WI38 (cell line): ENCODE results near the gene SOX2.
A peak's percentile ranks its signal among the peaks of the same experiment; 100 is the strongest.

Source experiments
- H3K4me3 ChIP-seq: 2 replicates; pipeline ENCODE4 v1.5.1; 2011; ENCODE audit warnings: low read depth, mild to moderate bottlenecking, control low read depth, low read length
- CTCF ChIP-seq: IDR thresholded peaks from 2 replicates; pipeline ENCODE4 v1.5.1; 2012; ENCODE audit warnings: low read depth, mild to moderate bottlenecking, control low read depth, low read length

SOX2 gene

DNA sequence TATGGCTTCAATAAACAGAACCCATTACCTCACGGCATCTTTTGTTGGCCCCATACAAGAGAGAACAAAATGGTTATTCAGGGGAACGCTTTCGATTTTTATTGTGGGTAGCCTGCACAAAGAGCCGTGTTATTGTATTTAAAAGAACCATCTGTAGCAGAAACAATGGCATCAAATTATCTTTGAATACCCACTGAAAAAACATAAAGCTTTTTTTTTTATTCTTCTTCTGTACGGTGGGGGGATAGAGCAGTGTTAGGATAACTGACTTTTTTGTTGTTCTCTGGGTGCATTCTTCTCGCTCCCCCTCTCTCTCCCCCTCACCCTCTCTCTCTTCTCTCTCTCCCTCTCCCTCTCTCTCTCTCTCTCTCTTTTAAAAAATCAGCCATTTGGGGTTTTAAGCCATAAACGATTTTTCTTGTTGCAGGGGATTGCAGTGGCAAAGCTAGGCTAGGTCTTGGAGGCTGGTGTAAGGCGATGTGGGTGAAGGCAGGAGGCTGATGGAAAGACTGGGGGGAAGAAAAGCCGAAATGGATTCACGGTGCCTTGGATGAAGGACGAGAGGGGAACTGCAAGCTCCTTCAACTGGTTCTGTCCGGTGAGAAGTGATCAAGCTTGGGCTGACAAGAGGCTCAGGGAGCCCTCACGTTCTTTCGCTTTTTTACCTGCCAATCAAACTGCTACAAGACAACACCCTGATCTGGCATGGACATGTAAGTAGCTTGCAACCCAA, 12.4 kb upstream of the SOX2 start:
- no peak for TF ChIP-seq CTCF

DNA sequence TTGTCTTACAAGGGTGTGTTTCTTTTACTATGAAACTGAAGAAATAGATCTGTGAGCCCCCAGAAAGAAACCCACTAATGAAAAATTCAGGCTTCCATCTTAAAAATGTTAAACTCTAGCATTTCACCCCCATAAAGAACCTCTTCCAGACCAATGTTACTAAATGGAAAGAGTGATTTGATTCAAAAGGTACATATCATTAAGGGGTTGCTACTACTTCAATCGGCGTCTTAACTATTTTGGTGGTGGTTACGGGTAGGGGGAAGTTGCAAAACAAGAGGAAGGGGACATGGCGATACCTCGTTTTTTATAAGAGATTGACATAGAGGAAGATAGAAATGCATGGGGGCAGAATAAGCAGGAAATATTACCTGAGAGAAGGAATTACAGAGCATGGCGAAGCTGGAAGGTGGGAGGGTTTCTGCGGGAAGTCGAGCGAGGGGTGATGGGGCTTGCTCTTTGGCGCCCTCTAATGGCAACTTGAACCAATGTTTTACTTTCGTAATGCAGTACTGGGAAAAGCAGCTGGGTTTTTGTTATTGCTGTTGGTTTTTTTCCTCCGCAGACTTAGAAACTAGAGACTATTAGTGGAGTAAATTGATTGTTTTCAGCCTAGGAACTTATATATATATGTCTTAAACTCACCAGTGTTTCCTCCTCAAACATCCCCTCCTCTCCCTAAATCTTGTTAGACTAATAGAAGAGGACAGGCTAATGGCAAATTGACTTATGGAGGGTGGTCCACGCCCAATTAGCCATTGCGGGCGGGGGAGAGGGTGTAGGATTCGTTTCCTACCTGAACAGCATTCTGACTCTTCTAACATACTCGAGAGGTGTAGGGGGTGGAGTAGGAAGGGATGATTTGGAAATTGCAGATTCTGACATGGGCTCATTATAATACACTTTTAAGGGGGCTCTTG, 11.3 kb upstream of the SOX2 start:
- peak; percentile 73 for TF ChIP-seq CTCF
- H3K4me3 ChIP-seq = no peak overlapping the region

More for the DNA sequence above, 12.4 kb upstream of the SOX2 start:
- no peak overlapping the region for H3K4me3 ChIP-seq

DNA sequence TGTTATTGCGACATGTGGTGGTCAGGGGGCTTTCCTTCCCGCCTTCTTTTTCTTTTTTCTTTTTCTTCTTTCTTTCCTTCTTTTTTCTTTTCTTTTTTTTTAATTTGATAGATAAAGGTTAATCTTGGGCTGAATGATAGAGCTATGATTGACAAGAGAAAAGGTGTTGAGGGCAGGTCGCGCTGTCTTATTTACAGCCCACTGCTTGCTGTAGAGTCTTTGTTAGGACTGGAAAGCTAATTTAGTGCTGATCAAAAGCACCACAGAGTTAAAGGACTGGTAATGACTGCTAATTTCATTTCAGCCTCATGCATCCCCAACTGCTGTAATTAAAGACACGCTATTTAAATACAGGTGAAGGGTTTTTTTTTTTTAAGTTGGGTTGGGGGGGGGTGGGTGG, 10.6 kb upstream of the SOX2 start:
- H3K4me3 ChIP-seq = no peak overlapping the region
- no peak for TF ChIP-seq CTCF

GRCh38 chr3:181703601-181704420, 7.9 kb upstream of the SOX2 start:
- TF ChIP-seq CTCF = no peak
- no peak overlapping the region for H3K4me3 ChIP-seq

DNA sequence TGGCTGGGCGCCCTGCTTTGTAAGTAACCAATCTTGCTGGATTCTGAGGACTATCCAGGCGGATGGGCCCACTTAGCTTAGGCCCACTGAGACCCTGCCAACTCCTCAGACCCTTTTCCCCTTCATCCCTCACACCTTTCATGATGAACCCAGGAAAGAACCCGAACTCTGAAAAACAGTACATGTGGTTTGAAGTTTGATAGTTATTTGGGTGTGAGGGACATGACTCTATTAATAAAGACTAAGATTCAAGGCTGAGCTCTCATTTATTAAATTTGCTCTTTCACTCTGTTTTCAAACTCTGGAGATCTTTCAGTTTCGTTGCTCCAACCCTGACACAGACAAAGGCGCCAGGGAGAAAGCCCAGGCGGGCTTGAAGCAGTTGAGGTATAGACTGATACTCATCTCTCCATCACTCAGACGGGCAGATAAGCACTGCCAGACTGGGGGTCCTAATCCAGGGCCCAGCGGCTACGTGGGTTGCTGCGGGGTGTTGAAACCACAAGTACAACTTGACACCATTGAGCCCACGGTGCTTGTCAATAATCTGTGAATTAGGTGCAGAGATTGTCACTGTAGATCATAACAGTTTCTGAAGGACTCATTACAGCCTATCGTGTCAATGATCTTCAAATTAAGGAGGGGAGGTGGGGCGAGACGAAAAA, 7.2 kb upstream of the SOX2 start:
- TF ChIP-seq CTCF = no peak

GRCh38 chr3:181705086-181705480, 6.6 kb upstream of the SOX2 start:
- no peak for TF ChIP-seq CTCF
- H3K4me3 ChIP-seq = no peak overlapping the region

More for the DNA sequence above, 7.2 kb upstream of the SOX2 start:
- H3K4me3 ChIP-seq = no peak overlapping the region
